Ectodermal cell (in vitro differentiated cells): ENCODE results near the gene PDX1.

Experiments used
- H3K27ac ChIP-seq: 2 replicates; pipeline ENCODE4 v1.7.0; 2013; ENCODE audit warnings: mild to moderate bottlenecking, low read depth, low read length; ENCODE audit not compliant: insufficient read depth, poor library complexity, severe bottlenecking
- H3K27me3 ChIP-seq: 2 replicates; pipeline ENCODE4 v1.7.0; 2013; ENCODE audit warnings: mild to moderate bottlenecking, low read length; ENCODE audit not compliant: insufficient read depth, control insufficient read depth, poor library complexity, severe bottlenecking
- H3K36me3 ChIP-seq: one replicate; pipeline ENCODE4 v1.7.0; 2013; ENCODE audit warnings: low read length; ENCODE audit not compliant: control insufficient read depth, insufficient read depth
- H3K4me1 ChIP-seq: one replicate; pipeline ENCODE4 v1.7.0; 2013; ENCODE audit warnings: low read length; ENCODE audit not compliant: control insufficient read depth, insufficient read depth
- H3K4me3 ChIP-seq: 2 replicates; pipeline ENCODE4 v1.7.0; 2013; ENCODE audit warnings: low read depth, low read length, control low read depth; ENCODE audit not compliant: insufficient read depth
- H3K9me3 ChIP-seq: 2 replicates; pipeline ENCODE4 v1.7.0; 2013; ENCODE audit warnings: mild to moderate bottlenecking, low read length, moderate library complexity; ENCODE audit not compliant: control insufficient read depth
- WGBS, 2 experiments: methylation state at CpG; one replicate each; pipeline ENCODE4 v1.1.7; 2013; ENCODE audit warnings: missing lambda C conversion rate in 2 of 2; 5-methylcytosine and 5-hydroxymethylcytosine counted together

Gene PDX1

GRCh38 chr13:27971776-27972477 lies 52.1 kb downstream of the PDX1 start:
- H3K9me3 ChIP-seq, result no peaks in the 10 kb centered on the region
- 19 to 23% methylated on average over 7 of the region's 7 CpGs for WGBS, 2 experiments
- peaks cover 33% of the 10 kb centered on the region for H3K4me1 ChIP-seq
- H3K27me3 ChIP-seq, result peaks cover 100% of the 10 kb centered on the region
- no peaks in the 10 kb centered on the region for H3K36me3 ChIP-seq
- H3K27ac ChIP-seq, result no peak overlapping the region
- no peak overlapping the region for H3K4me3 ChIP-seq

- H3K27ac ChIP-seq, result no peak overlapping the region
- H3K4me1 ChIP-seq, result peaks cover 33% of the 10 kb centered on the region
- WGBS, 2 experiments, result 40 to 46% methylated on average over 2 of the region's 2 CpGs
- H3K9me3 ChIP-seq, result no peaks in the 10 kb centered on the region
- H3K36me3 ChIP-seq, result no peaks in the 10 kb centered on the region
- peaks cover 100% of the 10 kb centered on the region for H3K27me3 ChIP-seq
- H3K4me3 ChIP-seq, result no peak overlapping the region
Observed at GRCh38 chr13:27972478-27972820, 52.6 kb downstream of the PDX1 start.

- Histone ChIP-seq H3K4me3 (no peak overlapping the region), H3K27ac (no peak overlapping the region), H3K36me3 (no peaks in the 10 kb centered on the region), H3K27me3 (peaks cover 100% of the 10 kb centered on the region), H3K9me3 (no peaks in the 10 kb centered on the region), H3K4me1 (peaks cover 33% of the 10 kb centered on the region)
- 37 to 44% methylated on average over 5 of the region's 5 CpGs for WGBS, 2 experiments
Observed at GRCh38 chr13:27973291-27973690, 53.5 kb downstream of the PDX1 start.

GRCh38 chr13:27973961-27974662 lies 54.3 kb downstream of the PDX1 start:
- H3K27ac ChIP-seq, result no peak overlapping the region
- peaks cover 100% of the 10 kb centered on the region for H3K27me3 ChIP-seq
- no peaks in the 10 kb centered on the region for H3K9me3 ChIP-seq
- H3K36me3 ChIP-seq, result no peaks in the 10 kb centered on the region
- 21 to 22% methylated on average over 7 of the region's 7 CpGs for WGBS, 2 experiments
- H3K4me1 ChIP-seq, result peaks cover 31% of the 10 kb centered on the region
- no peak overlapping the region for H3K4me3 ChIP-seq
